Stomach smooth muscle (tissue), 2 donors: ENCODE measurements around the gene INTS7.
A peak's percentile ranks its signal among the peaks of the same experiment; 100 is the strongest.

ENCODE experiments used
- H3K27ac ChIP-seq: one replicate; pipeline ENCODE4 v1.7.0; 2013; ENCODE audit warnings: mild to moderate bottlenecking, low read length, inconsistent platforms
- H3K27me3 ChIP-seq, 2 donors: one replicate each; pipeline ENCODE4 v1.7.0; 2013; ENCODE audit warnings: low read length in 2 of 2; ENCODE audit not compliant: insufficient read depth in 2 of 2, control insufficient read depth in 1 of 2
- H3K36me3 ChIP-seq, 2 donors: one replicate each; pipeline ENCODE4 v1.7.0; 2013; ENCODE audit warnings: low read length in 2 of 2; ENCODE audit not compliant: control insufficient read depth in 2 of 2, insufficient read depth in 2 of 2
- H3K4me1 ChIP-seq: one replicate; pipeline ENCODE4 v1.7.0; 2013; ENCODE audit warnings: low read length; ENCODE audit not compliant: control insufficient read depth, insufficient read depth
- H3K4me3 ChIP-seq, 2 donors: one replicate each; pipeline ENCODE4 v1.7.0; 2013; ENCODE audit warnings: low read length in 2 of 2
- H3K9ac ChIP-seq, 2 donors: one replicate each; pipeline ENCODE4 v1.7.0; 2013; ENCODE audit warnings: low read length in 2 of 2, mild to moderate bottlenecking in 1 of 2
- H3K9me3 ChIP-seq, 2 donors: one replicate each; pipeline ENCODE4 v1.7.0; 2013; ENCODE audit warnings: low read length in 2 of 2; ENCODE audit not compliant: control insufficient read depth in 2 of 2
- donor health status: healthy.
- donor health status: Pancreatic carcinoma.

The INTS7 gene, protein sequence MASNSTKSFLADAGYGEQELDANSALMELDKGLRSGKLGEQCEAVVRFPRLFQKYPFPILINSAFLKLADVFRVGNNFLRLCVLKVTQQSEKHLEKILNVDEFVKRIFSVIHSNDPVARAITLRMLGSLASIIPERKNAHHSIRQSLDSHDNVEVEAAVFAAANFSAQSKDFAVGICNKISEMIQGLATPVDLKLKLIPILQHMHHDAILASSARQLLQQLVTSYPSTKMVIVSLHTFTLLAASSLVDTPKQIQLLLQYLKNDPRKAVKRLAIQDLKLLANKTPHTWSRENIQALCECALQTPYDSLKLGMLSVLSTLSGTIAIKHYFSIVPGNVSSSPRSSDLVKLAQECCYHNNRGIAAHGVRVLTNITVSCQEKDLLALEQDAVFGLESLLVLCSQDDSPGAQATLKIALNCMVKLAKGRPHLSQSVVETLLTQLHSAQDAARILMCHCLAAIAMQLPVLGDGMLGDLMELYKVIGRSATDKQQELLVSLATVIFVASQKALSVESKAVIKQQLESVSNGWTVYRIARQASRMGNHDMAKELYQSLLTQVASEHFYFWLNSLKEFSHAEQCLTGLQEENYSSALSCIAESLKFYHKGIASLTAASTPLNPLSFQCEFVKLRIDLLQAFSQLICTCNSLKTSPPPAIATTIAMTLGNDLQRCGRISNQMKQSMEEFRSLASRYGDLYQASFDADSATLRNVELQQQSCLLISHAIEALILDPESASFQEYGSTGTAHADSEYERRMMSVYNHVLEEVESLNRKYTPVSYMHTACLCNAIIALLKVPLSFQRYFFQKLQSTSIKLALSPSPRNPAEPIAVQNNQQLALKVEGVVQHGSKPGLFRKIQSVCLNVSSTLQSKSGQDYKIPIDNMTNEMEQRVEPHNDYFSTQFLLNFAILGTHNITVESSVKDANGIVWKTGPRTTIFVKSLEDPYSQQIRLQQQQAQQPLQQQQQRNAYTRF

DNA sequence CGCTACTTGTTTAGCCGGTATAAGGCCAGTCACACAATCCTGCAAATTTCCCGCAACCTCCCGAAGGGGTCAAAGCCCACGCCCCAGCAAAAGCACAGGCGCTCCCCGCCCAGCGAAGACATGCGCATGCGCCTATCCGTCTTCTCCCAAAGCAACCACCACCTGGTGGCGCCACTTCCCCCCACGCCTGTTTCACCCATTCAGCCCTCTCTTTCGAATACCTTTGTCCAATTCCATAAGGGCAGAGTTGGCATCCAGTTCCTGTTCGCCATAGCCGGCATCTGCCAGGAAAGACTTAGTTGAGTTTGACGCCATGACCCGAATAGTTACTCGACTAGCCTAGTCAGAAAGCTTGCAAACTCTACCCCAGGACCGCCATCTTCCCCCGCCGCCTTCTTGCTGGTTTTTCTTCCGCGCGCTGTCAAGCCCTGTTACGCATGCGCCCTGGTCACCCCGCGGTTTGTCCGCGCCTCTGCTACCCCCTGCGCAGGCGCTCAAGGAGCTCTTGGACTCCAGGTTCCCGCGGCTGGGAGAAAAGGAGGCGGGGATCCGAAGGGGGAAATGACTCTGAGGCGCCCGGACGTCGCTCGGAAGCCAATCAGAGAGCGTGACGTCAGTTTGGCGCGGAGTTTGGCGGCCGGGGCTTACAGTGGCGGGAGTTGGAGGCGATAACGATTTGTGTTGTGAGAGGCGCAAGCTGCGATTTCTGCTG, at the start of gene INTS7, which contains the start of gene DTL:
Gene INTS7 (minus strand): TSS at position 435 of the 712 bp plus-strand sequence. CDS start 120 bp downstream, at position 315.
Gene DTL (plus strand): TSS at position 626 of the 712 bp plus-strand sequence. CDS start 143 bp downstream, outside the sequence.
- Histone ChIP-seq H3K4me1 (peaks cover 5% of the 10 kb centered on the region), H3K9me3 (no peaks in the 10 kb centered on the region), H3K27ac (peak within 1 kb of the TSS; percentile 74), H3K9ac (peak within 1 kb of the TSS; percentile 70 to 81), H3K36me3 (no peaks in the 10 kb centered on the region), H3K4me3 (peak within 1 kb of the TSS; percentile 90 to 94), H3K27me3 (no peaks in the 10 kb centered on the region)

DNA sequence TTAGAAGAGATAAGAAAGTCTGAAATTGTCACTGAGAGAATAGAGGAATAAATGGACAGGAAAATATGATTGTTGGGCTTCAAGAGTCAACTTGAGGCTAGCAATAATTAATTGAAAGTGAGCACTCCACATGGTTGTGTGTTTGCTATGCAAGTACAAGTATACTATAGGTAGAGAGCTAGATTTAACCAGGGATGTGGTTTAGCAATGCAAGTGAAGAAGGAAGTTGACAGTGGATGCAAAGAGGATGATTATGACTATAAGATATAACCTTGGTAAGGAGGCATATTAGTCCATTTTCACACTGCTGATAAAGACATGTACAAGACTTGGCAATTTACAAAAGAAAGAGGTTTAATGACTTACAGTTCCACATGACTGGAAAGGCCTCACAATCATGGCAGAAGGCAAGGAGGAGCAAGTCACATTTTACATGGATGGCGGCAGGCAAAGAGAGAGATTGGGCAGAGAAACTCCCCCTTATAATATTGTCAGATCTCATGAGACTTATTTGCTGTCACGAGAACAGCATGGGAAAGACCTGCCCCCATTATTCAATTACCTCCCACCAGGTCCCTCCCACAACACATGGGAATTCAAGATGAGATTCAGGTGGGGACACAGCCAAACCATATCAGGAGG, 47.5 kb upstream of the INTS7 start:
- no peak overlapping the region for H3K27ac ChIP-seq
- H3K27me3 ChIP-seq, result no peaks in the 10 kb centered on the region
- no peak overlapping the region for H3K4me3 ChIP-seq
- H3K9me3 ChIP-seq, result no peaks in the 10 kb centered on the region
- no peaks in the 10 kb centered on the region for H3K36me3 ChIP-seq
- H3K9ac ChIP-seq, result no peak overlapping the region
- H3K4me1 ChIP-seq, result peaks cover 3% of the 10 kb centered on the region

DNA sequence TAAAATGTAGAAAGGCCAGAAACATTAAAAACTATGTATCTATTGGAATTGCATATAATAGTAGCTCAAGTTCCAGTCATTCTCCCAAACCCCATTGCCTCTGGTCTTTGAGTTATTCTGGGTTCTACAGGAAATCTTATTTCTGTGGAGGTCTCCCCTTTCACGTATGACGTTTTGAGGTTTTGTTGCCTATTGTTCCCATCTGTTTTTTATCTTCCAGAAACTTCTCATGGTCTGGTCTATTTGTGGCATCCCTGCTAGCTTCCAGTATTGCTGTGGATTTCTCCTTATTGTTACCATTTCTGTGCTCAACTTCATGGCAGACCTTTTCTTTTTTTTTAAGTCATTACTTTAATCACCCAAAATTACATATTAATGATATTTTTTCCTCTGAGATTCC, 43.5 kb upstream of the INTS7 start:
- Histone ChIP-seq H3K27me3 (no peaks in the 10 kb centered on the region), H3K36me3 (no peaks in the 10 kb centered on the region), H3K4me1 (peaks cover 3% of the 10 kb centered on the region), H3K9ac (no peak overlapping the region), H3K4me3 (no peak overlapping the region), H3K9me3 (no peaks in the 10 kb centered on the region), H3K27ac (no peak overlapping the region)

DNA sequence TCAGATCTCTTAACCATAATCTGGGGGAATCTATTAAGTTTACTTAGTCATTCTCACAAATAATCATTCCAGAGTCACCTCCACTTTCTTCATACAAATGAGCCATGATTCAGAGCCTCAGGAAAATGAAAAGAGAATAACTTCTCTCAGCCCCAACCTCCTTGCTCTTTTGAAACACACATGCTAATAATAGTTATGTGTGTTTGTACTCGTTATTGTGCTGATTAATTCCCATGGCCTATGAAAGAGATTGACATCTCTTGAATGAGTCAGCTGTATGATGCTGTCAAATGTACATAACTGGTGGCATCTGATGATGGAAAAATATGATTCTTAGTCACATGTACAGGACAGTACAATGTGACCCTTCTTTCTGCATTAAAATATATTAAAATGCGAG, 41.7 kb upstream of the INTS7 start:
- Histone ChIP-seq H3K4me3 (no peak overlapping the region), H3K4me1 (peaks cover 3% of the 10 kb centered on the region), H3K9ac (no peak overlapping the region), H3K36me3 (no peaks in the 10 kb centered on the region), H3K27ac (no peak overlapping the region), H3K27me3 (no peaks in the 10 kb centered on the region), H3K9me3 (no peaks in the 10 kb centered on the region)

DNA sequence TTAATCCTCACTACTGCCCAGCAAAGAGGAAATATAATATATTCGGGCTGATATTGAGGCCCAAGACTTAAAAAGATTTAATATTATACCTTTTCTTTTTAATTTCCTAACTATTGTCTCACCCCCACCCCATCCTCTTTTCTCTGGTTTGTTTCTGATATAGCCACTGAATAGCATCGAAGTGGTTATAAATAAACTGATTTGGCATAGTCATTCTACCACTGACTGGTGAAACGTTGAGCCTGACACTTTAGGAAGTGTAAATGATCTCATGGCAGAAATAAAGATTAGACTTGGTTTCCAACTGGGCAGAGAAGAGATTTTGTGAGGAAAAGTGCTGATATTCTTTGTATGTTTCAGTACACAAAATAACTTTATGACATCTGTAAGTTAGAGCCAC, 39.5 kb upstream of the INTS7 start:
- no peaks in the 10 kb centered on the region for H3K36me3 ChIP-seq
- H3K4me3 ChIP-seq, result no peak overlapping the region
- no peak overlapping the region for H3K27ac ChIP-seq
- no peaks in the 10 kb centered on the region for H3K9me3 ChIP-seq
- H3K4me1 ChIP-seq, result no peaks in the 10 kb centered on the region
- no peaks in the 10 kb centered on the region for H3K27me3 ChIP-seq
- H3K9ac ChIP-seq, result no peak overlapping the region

DNA sequence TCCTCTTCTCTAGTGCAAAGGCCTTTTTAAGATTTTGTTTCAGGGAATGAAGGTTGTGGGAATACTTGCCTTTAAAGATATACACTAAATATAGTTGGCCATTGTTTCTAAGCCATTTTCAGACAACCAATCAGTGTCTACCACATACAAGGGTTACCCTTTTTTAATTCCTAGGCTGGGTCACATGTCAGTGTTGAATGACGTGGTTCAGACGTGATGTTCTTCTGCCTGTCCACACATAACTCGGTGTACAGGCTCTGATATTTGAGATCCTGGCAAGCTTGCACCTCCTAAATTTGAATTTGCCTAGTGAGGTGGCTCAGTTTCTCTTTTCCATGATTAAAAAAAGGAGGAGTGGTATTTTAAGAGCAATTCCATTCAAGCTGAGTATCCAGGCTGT, 39.0 kb upstream of the INTS7 start:
- H3K27ac ChIP-seq, result no peak overlapping the region
- no peaks in the 10 kb centered on the region for H3K27me3 ChIP-seq

DNA sequence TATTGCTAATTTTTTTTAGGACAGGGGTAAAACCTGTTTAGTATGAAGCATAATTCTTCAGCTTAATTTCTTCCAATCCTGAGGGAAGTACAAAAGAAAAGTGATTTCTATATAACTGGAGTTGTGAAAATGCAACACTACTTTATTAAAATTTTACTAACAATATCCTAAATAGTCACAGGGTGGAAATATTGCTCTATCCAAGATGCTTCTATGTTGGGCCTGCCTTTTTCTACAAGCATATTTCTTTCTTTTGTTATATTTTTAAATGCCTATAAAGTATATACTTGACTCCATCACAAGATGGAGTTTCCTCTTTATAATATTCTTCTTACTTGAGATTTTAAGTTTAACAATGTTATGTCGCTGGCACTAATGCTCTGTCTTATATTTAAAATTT, 38.1 kb upstream of the INTS7 start:
- no peak overlapping the region for H3K4me3 ChIP-seq
- no peak overlapping the region for H3K27ac ChIP-seq
- H3K36me3 ChIP-seq, result no peaks in the 10 kb centered on the region
- H3K27me3 ChIP-seq, result no peaks in the 10 kb centered on the region
- H3K9me3 ChIP-seq, result no peaks in the 10 kb centered on the region
- H3K4me1 ChIP-seq, result no peaks in the 10 kb centered on the region
- H3K9ac ChIP-seq, result no peak overlapping the region

More for the DNA sequence above, 39.0 kb upstream of the INTS7 start:
- Histone ChIP-seq H3K9me3 (no peaks in the 10 kb centered on the region), H3K4me3 (no peak overlapping the region), H3K36me3 (no peaks in the 10 kb centered on the region), H3K9ac (no peak overlapping the region), H3K4me1 (no peaks in the 10 kb centered on the region)

DNA sequence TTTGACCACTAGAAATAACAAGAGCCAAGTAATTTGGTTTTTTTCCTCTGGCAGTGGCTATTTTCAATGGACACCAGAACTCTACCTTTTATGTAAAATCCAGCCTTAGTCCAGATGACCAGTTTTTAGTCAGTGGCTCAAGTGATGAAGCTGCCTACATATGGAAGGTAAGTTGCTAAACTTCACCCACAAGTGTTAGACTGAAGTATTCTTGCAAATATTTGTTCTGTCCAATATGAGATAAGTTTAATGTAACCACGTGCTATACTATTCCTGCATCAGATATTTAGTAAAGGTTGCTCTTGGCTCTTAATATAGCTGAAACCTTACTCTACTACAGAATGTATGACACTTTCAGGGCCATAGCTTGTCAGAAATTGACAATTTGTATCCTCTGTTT, 36.7 kb upstream of the INTS7 start:
- Histone ChIP-seq H3K4me1 (no peaks in the 10 kb centered on the region), H3K4me3 (no peak overlapping the region), H3K9ac (no peak overlapping the region), H3K27ac (no peak overlapping the region), H3K9me3 (no peaks in the 10 kb centered on the region), H3K36me3 (no peaks in the 10 kb centered on the region), H3K27me3 (no peaks in the 10 kb centered on the region)

DNA sequence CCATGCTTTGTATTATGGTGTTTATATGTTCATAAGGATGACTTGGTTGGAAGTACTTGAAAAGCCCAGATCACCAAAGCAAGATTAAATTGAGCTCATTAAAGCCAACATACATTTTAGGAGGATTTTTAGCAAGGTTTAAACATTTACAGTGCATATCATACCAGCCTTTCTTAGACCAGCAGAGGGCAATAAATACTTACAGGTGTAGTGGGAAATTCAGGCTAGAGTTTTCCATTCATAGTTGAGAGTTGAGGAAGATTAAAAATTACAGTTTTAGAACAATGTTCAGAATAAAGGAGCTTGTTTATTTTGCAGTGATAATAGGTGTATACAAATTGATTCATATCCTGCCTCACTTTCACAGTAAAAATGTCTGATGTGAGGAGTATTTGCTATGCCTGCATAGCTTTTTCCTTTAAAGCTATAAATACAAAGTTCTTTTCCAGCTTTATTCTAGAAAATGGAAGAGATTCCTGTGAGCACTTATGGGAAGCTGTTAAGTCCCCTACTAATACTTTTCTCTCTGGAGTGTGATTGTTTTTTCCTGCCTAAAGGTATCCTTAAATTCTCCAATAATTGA, 35.5 kb upstream of the INTS7 start:
- no peaks in the 10 kb centered on the region for H3K9me3 ChIP-seq
- no peaks in the 10 kb centered on the region for H3K36me3 ChIP-seq
- H3K4me3 ChIP-seq, result no peak overlapping the region
- no peaks in the 10 kb centered on the region for H3K27me3 ChIP-seq
- no peak overlapping the region for H3K9ac ChIP-seq
- no peaks in the 10 kb centered on the region for H3K4me1 ChIP-seq
- no peak overlapping the region for H3K27ac ChIP-seq

DNA sequence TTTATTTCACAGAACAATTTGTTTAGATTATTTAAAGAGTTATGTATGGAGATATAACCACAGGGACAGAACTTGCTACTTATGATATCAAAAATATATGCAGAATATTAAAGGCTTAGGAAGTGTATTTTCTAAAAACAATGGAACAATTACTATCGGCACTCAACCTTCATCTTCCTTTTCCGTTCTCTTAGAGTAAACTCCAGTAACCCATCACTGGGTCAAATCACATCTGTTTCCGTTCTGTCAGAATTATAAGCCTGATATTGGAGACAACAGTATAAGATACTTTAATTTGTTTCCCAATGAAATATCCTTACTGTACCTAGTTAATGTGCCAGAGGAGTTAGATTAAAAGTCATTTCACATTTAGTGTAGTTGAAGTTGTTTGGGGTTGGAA, 32.4 kb upstream of the INTS7 start:
- Histone ChIP-seq H3K4me3 (no peak overlapping the region), H3K27ac (no peak overlapping the region), H3K27me3 (no peaks in the 10 kb centered on the region), H3K4me1 (no peaks in the 10 kb centered on the region), H3K9ac (no peak overlapping the region), H3K9me3 (no peaks in the 10 kb centered on the region), H3K36me3 (no peaks in the 10 kb centered on the region)
